Kidney epithelial cell (primary cell): ENCODE measurements around the gene CRIP2. TPM values are rescaled to one million over a fixed set of nuclear protein-coding genes. Genes with fewer than 3 reads are reported as not detected.

Experiments used
- DNase-seq: peaks from one replicate; pipeline ENCODE4 v3.0.0-alpha.2; 2010; ENCODE audit warnings: low read depth
- H3K27me3 ChIP-seq: 2 replicates; pipeline ENCODE4 v1.6.0; 2011; ENCODE audit warnings: low read length; ENCODE audit not compliant: control insufficient read depth, insufficient read depth
- H3K36me3 ChIP-seq: 2 replicates; pipeline ENCODE4 v1.5.1; 2011; ENCODE audit warnings: low read length; ENCODE audit not compliant: control insufficient read depth, insufficient read depth
- H3K4me3 ChIP-seq: 2 replicates; pipeline ENCODE4 v1.5.1; 2011; ENCODE audit warnings: low read depth, mild to moderate bottlenecking, control low read depth, low read length
- total RNA-seq: library from RNA; depleted of rRNA; stranded (reverse); fragments of >200 nt; gene quantifications from 2 replicates; pipeline ENCODE4 v1.2.3, GENCODE V29; 2015
- TF ChIP-seq, protein P1 (sequence below): IDR thresholded peaks from 2 replicates; pipeline ENCODE4 v1.5.1; 2011; ENCODE audit warnings: mild to moderate bottlenecking, moderate library complexity, low read length, control low read depth, inconsistent platforms; ENCODE audit not compliant: insufficient read depth, poor library complexity, severe bottlenecking

CRIP2 gene
- total RNA-seq, 1 donor from 2014 or later: 101 TPM

GRCh38 chr14:105482486-105483110 is 8.0 kb downstream of the CRIP2 start:
- no peak for DNase-seq
- TF ChIP-seq, protein P1, sequence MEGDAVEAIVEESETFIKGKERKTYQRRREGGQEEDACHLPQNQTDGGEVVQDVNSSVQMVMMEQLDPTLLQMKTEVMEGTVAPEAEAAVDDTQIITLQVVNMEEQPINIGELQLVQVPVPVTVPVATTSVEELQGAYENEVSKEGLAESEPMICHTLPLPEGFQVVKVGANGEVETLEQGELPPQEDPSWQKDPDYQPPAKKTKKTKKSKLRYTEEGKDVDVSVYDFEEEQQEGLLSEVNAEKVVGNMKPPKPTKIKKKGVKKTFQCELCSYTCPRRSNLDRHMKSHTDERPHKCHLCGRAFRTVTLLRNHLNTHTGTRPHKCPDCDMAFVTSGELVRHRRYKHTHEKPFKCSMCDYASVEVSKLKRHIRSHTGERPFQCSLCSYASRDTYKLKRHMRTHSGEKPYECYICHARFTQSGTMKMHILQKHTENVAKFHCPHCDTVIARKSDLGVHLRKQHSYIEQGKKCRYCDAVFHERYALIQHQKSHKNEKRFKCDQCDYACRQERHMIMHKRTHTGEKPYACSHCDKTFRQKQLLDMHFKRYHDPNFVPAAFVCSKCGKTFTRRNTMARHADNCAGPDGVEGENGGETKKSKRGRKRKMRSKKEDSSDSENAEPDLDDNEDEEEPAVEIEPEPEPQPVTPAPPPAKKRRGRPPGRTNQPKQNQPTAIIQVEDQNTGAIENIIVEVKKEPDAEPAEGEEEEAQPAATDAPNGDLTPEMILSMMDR: no peak
- no peaks in the 10 kb centered on the region for H3K36me3 ChIP-seq
- H3K27me3 ChIP-seq: peaks cover 20% of the 10 kb centered on the region
- no peak overlapping the region for H3K4me3 ChIP-seq

DNA sequence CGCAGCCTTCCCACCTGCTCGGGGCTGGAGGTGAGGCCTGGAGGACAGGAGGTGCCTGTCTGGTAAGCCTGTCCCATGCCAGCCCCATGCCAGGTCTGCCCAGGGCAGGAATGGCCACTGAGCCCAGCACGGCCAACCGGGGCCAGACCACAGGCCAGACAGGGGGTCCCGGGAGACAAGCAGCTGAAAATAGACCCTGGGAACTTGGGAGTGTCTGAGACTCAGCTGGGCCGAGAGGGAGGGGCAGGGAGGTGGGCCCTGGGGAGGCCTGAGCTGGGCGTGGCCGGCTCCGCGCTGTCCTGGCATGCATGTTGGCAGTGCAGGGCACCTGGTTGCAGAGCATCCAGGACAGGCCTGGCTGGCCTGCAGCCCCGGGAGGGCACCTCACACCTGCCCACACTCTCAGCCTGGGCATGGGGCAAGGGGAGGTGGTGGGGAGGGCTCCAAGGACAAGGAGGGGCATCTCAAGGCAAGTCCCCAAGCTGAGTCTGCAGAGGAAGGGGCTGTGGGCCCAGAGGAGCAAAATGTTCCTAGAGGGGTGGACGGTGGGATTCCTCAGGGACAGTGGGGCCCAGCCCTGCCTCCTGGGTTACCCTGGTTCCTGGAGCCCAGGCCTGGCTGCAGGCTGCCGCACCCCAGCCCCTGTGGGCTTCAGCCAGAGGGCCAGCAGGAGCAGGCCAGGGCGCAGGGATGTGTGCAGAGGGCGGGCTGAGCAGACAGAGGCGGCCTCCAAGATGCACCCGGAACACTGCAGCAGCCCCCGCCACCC is 8.9 kb downstream of the CRIP2 start:
- H3K36me3 ChIP-seq: no peaks in the 10 kb centered on the region
- peaks cover 26% of the 10 kb centered on the region for H3K27me3 ChIP-seq
- TF ChIP-seq, protein P1: no peak
- no peak overlapping the region for H3K4me3 ChIP-seq
- DNase-seq: no peak

GRCh38 chr14:105484069-105484996 is 9.7 kb downstream of the CRIP2 start:
- no peak overlapping the region for H3K4me3 ChIP-seq
- no peaks in the 10 kb centered on the region for H3K36me3 ChIP-seq
- H3K27me3 ChIP-seq: peaks cover 26% of the 10 kb centered on the region
- no peak for DNase-seq
- TF ChIP-seq, protein P1: no peak

- Histone ChIP-seq H3K36me3 (no peaks in the 10 kb centered on the region), H3K27me3 (peaks cover 26% of the 10 kb centered on the region), H3K4me3 (no peak overlapping the region)
- TF ChIP-seq, protein P1: no peak
- DNase-seq: no peak
Measured at GRCh38 chr14:105484997-105485393, 10.4 kb downstream of the CRIP2 start.

GRCh38 chr14:105485739-105486162 is 11.1 kb downstream of the CRIP2 start:
- no peaks in the 10 kb centered on the region for H3K36me3 ChIP-seq
- TF ChIP-seq, protein P1: peak; percentile 68

More at GRCh38 chr14:105485739-105486162, 11.1 kb downstream of the CRIP2 start:
- Histone ChIP-seq H3K27me3 (peaks cover 26% of the 10 kb centered on the region), H3K4me3 (no peak overlapping the region)
- DNase-seq: no peak
